Right atrium auricular region (tissue), 2 donors: ENCODE measurements around the gene TTLL11. TPM values are rescaled to one million over a fixed set of nuclear protein-coding genes. Genes with fewer than 3 reads are reported as not detected.

ENCODE experiments used
- DNase-seq: peaks from one replicate; pipeline ENCODE4 v3.0.0-alpha.2; 2019; ENCODE audit warnings: low spot score
- H3K27ac ChIP-seq, 2 donors: fragments of 200-600 bp; sonication (generic); 1 replicate in 1 of 2; 2 replicates in 1 of 2; pipeline ENCODE4 v1.5.1; 2016 to 2019
- H3K27me3 ChIP-seq, 2 donors: fragments of 200-600 bp; sonication (generic); one replicate each; pipeline versions ENCODE4 v1.5.1 to v1.6.0; 2017 to 2019
- H3K36me3 ChIP-seq: fragments of 200-600 bp; sonication (generic); one replicate; pipeline ENCODE4 v1.5.1; 2016
- H3K4me1 ChIP-seq, 2 donors: fragments of 200-600 bp; sonication (generic); one replicate each; pipeline versions ENCODE4 v1.5.1 to v1.6.0; 2017 to 2019
- H3K4me3 ChIP-seq, 2 donors: fragments of 200-600 bp; sonication (generic); 1 replicate in 1 of 2; 2 replicates in 1 of 2; pipeline ENCODE4 v1.5.1; 2017 to 2019; ENCODE audit warnings: mild to moderate bottlenecking in 1 of 2, moderate library complexity in 1 of 2
- H3K9me3 ChIP-seq, 2 donors: fragments of 200-600 bp; sonication (generic); one replicate each; pipeline ENCODE4 v1.5.1; 2019
- total RNA-seq, 2 donors: library from RNA; depleted of rRNA; stranded (reverse); fragments of >200 nt; gene quantifications; one replicate each; pipeline ENCODE4 v1.1.0, GENCODE V29; 2016
- TF ChIP-seq, protein P1 (sequence below), 2 donors: fragments of 200-600 bp; sonication (generic); IDR thresholded peaks; one replicate each; pipeline ENCODE4 v1.5.1; 2019; ENCODE audit warnings: antibody characterized with exemption in 2 of 2

Gene TTLL11
- total RNA-seq, 2 donors from 2014 or later: 5.9 to 7.8 TPM

GRCh38 chr9:121868626-121869025 lies 224.5 kb downstream of the TTLL11 start:
- no peak overlapping the region for H3K4me3 ChIP-seq
- no peaks in the 10 kb centered on the region for H3K36me3 ChIP-seq
- H3K9me3 ChIP-seq: no peaks in the 10 kb centered on the region
- no peak for DNase-seq
- no peak overlapping the region for H3K27ac ChIP-seq
- no peaks in the 10 kb centered on the region for H3K27me3 ChIP-seq
- no peaks in the 10 kb centered on the region for H3K4me1 ChIP-seq
- TF ChIP-seq, protein P1, sequence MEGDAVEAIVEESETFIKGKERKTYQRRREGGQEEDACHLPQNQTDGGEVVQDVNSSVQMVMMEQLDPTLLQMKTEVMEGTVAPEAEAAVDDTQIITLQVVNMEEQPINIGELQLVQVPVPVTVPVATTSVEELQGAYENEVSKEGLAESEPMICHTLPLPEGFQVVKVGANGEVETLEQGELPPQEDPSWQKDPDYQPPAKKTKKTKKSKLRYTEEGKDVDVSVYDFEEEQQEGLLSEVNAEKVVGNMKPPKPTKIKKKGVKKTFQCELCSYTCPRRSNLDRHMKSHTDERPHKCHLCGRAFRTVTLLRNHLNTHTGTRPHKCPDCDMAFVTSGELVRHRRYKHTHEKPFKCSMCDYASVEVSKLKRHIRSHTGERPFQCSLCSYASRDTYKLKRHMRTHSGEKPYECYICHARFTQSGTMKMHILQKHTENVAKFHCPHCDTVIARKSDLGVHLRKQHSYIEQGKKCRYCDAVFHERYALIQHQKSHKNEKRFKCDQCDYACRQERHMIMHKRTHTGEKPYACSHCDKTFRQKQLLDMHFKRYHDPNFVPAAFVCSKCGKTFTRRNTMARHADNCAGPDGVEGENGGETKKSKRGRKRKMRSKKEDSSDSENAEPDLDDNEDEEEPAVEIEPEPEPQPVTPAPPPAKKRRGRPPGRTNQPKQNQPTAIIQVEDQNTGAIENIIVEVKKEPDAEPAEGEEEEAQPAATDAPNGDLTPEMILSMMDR (IDR thresholded peaks at IDR 0.05): no peak

GRCh38 chr9:121866927-121867326 lies 226.2 kb downstream of the TTLL11 start:
- Histone ChIP-seq H3K4me1 (no peaks in the 10 kb centered on the region), H3K4me3 (no peak overlapping the region), H3K36me3 (no peaks in the 10 kb centered on the region), H3K9me3 (no peaks in the 10 kb centered on the region), H3K27ac (no peak overlapping the region), H3K27me3 (no peaks in the 10 kb centered on the region)
- DNase-seq: peak; percentile 5
- TF ChIP-seq, protein P1 (IDR thresholded peaks at IDR 0.05): no peak

DNA sequence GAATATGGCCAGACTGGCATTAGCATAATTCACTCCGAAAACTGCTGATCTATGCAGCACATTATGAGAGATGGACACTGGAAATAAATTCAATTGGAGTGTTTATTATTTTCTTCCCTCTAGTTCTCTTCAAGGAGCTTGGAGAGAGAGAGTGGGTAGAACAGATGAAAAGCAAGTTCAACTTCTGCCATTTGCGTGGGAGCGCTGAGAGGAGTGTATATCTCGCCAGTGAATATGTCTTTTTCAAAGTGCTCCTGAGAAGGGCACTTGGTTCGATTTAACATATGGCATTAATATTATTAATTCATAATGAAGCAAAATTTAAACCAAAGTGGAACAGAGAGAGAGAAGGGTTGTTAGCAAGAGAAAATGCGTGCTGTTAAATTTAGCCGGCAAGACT lies 227.2 kb downstream of the TTLL11 start:
- peaks cover 0 to 10% of the 10 kb centered on the region in 2 donors for H3K4me1 ChIP-seq

DNA sequence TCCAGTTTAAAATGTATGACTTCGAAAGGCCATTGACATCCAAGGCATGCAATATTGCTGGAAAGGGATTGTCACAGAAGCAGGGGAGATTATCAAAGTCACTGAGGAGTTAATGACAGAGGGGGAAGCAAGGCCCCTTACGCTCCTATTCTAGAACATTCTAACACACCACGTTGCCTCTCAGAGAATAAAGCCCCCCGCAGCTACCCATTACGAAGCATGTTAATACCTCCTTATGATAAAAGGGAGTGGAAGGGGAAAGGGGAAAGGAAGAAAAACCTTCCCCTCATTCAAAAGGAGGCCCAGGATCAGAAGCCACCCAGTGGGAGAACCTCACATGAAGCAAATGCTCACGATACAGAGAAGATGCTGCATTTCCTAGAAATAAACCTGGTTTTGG lies 228.0 kb downstream of the TTLL11 start:
- H3K4me3 ChIP-seq: no peak overlapping the region
- H3K27ac ChIP-seq: no peak overlapping the region
- peaks cover 0 to 16% of the 10 kb centered on the region in 2 donors for H3K4me1 ChIP-seq
- peak; percentile 23 for DNase-seq
- TF ChIP-seq, protein P1 (IDR thresholded peaks at IDR 0.05): no peak
- no peaks in the 10 kb centered on the region for H3K9me3 ChIP-seq
- H3K27me3 ChIP-seq: no peaks in the 10 kb centered on the region
- no peaks in the 10 kb centered on the region for H3K36me3 ChIP-seq

More for the DNA sequence above, 227.2 kb downstream of the TTLL11 start:
- no peaks in the 10 kb centered on the region for H3K9me3 ChIP-seq
- no peaks in the 10 kb centered on the region for H3K27me3 ChIP-seq
- H3K36me3 ChIP-seq: no peaks in the 10 kb centered on the region
- TF ChIP-seq, protein P1 (IDR thresholded peaks at IDR 0.05): no peak
- DNase-seq: peak; percentile 13
- no peak overlapping the region for H3K4me3 ChIP-seq
- H3K27ac ChIP-seq: no peak overlapping the region

DNA sequence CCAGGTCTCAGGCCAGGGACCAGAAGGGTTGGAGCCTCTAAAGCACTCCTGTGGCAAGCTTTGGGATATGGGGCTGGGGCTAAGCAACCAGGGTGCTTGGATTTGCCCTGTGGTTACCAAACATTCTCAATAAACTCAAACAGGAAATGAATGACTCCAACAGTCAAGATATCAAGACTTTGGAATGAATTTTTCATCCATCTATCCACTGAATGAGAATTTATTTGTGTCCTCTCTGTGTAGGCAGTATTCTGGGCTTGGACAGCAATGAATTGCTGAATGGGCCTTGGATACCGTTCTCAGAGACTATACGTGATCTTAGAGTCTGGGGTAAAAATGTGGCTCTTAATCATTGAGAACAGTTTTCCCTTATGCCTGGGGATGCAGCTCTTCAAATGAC lies 229.2 kb downstream of the TTLL11 start:
- TF ChIP-seq, protein P1 (IDR thresholded peaks at IDR 0.05): no peak
- Histone ChIP-seq H3K36me3 (no peaks in the 10 kb centered on the region), H3K4me3 (no peak overlapping the region), H3K27ac (no peak overlapping the region), H3K9me3 (no peaks in the 10 kb centered on the region), H3K27me3 (no peaks in the 10 kb centered on the region), H3K4me1 (peaks cover 0 to 16% of the 10 kb centered on the region in 2 donors)
- no peak for DNase-seq
